ENCODE data around the gene RAB3B. TPM values are rescaled to one million over a fixed set of nuclear protein-coding genes. Genes with fewer than 3 reads are reported as not detected.
A peak's percentile ranks its signal among the peaks of the same experiment; 100 is the strongest.

RAB3B gene
- total and polyA plus RNA-seq, 4 donors: 0.02 to 0.57 (median 0.11) TPM

GRCh38 chr1:51910221-51911000 lies 80.1 kb downstream of the RAB3B start:
- ATAC-seq (ENCODE audit: insufficient read depth, low FRiP score) (no peak), DNase-seq (no peak)
- Histone ChIP-seq H3K9ac (ENCODE audit: insufficient read depth in 1 of 2, low read length in 2 of 2) (no peak overlapping the region), H3K27me3 (ENCODE audit: control insufficient read depth in 3 of 3, insufficient read depth in 3 of 3, low read length in 2 of 3) (peaks cover 0 to 21% (median 4%) of the 10 kb centered on the region in 3 donors), H3K4me1 (ENCODE audit: control insufficient read depth in 5 of 5, insufficient read depth in 5 of 5, low read length in 5 of 5) (no peaks in the 10 kb centered on the region), H3K27ac (ENCODE audit: low read depth in 1 of 2, low read length in 1 of 2) (no peak overlapping the region), H3K9me3 (ENCODE audit: control insufficient read depth in 4 of 4, insufficient read depth in 3 of 4, low read length in 3 of 4) (no peaks in the 10 kb centered on the region), H3K4me3 (no peak overlapping the region), H3K36me3 (ENCODE audit: control insufficient read depth in 4 of 4, insufficient read depth in 4 of 4, low read length in 4 of 4) (no peaks in the 10 kb centered on the region)
- TF ChIP-seq CTCF (IDR thresholded peaks at IDR 0.05; ENCODE audit: control extremely low read depth, extremely low read depth): no peak
- 75 to 77% methylated on average over 4 of the region's 4 CpGs for WGBS, 2 donors

GRCh38 chr1:51908499-51908898 lies 82.0 kb downstream of the RAB3B start:
- Histone ChIP-seq H3K27me3 (ENCODE audit: control insufficient read depth in 3 of 3, insufficient read depth in 3 of 3, low read length in 2 of 3) (peaks cover 0 to 29% (median 4%) of the 10 kb centered on the region in 3 donors), H3K4me1 (ENCODE audit: control insufficient read depth in 5 of 5, insufficient read depth in 5 of 5, low read length in 5 of 5) (no peaks in the 10 kb centered on the region), H3K4me3 (no peak overlapping the region), H3K36me3 (ENCODE audit: control insufficient read depth in 4 of 4, insufficient read depth in 4 of 4, low read length in 4 of 4) (no peaks in the 10 kb centered on the region), H3K27ac (ENCODE audit: low read depth in 1 of 2, low read length in 1 of 2) (no peak overlapping the region), H3K9ac (ENCODE audit: insufficient read depth in 1 of 2, low read length in 2 of 2) (no peak overlapping the region), H3K9me3 (ENCODE audit: control insufficient read depth in 4 of 4, insufficient read depth in 3 of 4, low read length in 3 of 4) (no peaks in the 10 kb centered on the region)
- DNase-seq (no peak), ATAC-seq (ENCODE audit: insufficient read depth, low FRiP score) (no peak)
- WGBS, 2 donors: 42 to 56% methylated on average over 2 of the region's 2 CpGs
- TF ChIP-seq CTCF (IDR thresholded peaks at IDR 0.05; ENCODE audit: control extremely low read depth, extremely low read depth): no peak

GRCh38 chr1:51907079-51907702 lies 83.3 kb downstream of the RAB3B start:
- H3K27ac ChIP-seq (ENCODE audit: low read depth in 1 of 2, low read length in 1 of 2): no peak overlapping the region
- peaks cover 0 to 29% (median 0%) of the 10 kb centered on the region in 3 donors for H3K27me3 ChIP-seq (ENCODE audit: control insufficient read depth in 3 of 3, insufficient read depth in 3 of 3, low read length in 2 of 3)
- H3K9me3 ChIP-seq (ENCODE audit: control insufficient read depth in 4 of 4, insufficient read depth in 3 of 4, low read length in 3 of 4): no peaks in the 10 kb centered on the region
- peak in 1 of 3 donors; percentile 5 for DNase-seq
- no peak overlapping the region for H3K4me3 ChIP-seq
- WGBS, 2 donors: 74 to 76% methylated on average over 4 of the region's 4 CpGs
- no peak for ATAC-seq (ENCODE audit: insufficient read depth, low FRiP score)
- H3K4me1 ChIP-seq (ENCODE audit: control insufficient read depth in 5 of 5, insufficient read depth in 5 of 5, low read length in 5 of 5): no peaks in the 10 kb centered on the region
- no peak overlapping the region for H3K9ac ChIP-seq (ENCODE audit: insufficient read depth in 1 of 2, low read length in 2 of 2)
- TF ChIP-seq CTCF (IDR thresholded peaks at IDR 0.05; ENCODE audit: control extremely low read depth, extremely low read depth): no peak
- no peaks in the 10 kb centered on the region for H3K36me3 ChIP-seq (ENCODE audit: control insufficient read depth in 4 of 4, insufficient read depth in 4 of 4, low read length in 4 of 4)

Data from lung (tissue), 12 donors.